Hindlimb muscle (tissue), 1 donor: ENCODE data around the gene MAGEB1. TPM values are rescaled to one million over a fixed set of nuclear protein-coding genes. Genes with fewer than 3 reads are reported as not detected.

Source experiments
- DNase-seq: peaks from one replicate; pipeline ENCODE4 v3.0.0-alpha.2; 2013
- polyA plus RNA-seq: library from polyadenylated mRNA; unstranded; fragments of 120-200 nt; gene quantifications from one replicate; pipeline ENCODE4 v1.2.1, GENCODE V29; 2013; ENCODE audit not compliant: insufficient read length

Gene MAGEB1
- polyA plus RNA-seq, 1 donor, result not detected

GRCh38 chrX:30296408-30297254 lies 49.7 kb downstream of the MAGEB1 start:
- DNase-seq, result no peak

DNA sequence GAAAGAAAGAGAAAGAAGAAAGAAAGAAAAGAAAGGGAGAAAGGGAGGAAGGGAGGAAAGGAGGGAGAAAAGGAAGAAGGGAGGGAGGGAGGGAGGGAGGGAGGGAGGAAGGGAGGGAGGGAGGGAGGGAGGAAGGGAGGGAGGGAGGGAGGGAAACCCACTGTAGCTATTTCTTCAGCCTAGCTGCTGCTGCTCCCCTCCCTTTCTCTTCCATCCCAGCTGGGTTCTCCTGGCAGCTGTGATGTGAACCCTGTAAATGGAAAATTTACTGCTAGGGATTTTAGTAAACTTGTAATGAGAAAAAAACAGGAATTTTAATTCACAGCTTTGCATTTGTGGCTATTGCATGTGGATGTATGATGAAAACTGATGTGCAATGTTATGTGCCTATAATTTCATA lies 54.3 kb downstream of the MAGEB1 start:
- peak; percentile 17 for DNase-seq

Other genes with a start within 250 kb of the MAGEB1 start
- gene MAGEB2, start 31.6 kb upstream of the MAGEB1 start, polyA plus RNA-seq, result not detected
- gene MAGEB3, start 16.5 kb upstream of the MAGEB1 start, polyA plus RNA-seq, result not detected
- not detected for gene MAGEB4, start 5.1 kb upstream of the MAGEB1 start, polyA plus RNA-seq
- 0.15 TPM for gene NR0B1, start 62.2 kb downstream of the MAGEB1 start, polyA plus RNA-seq